Gastrocnemius medialis (tissue), 4 donors: Measurements from ENCODE around the gene ZRANB3.

Source experiments
- POLR2A ChIP-seq, 2 donors: fragments of 450-650 bp; IDR thresholded peaks; one replicate each; pipeline ENCODE4 v1.6.1; 2017; ENCODE audit warnings: antibody characterized with exemption in 2 of 2, mild to moderate bottlenecking in 2 of 2, moderate library complexity in 2 of 2
- TF ChIP-seq, protein P1 (sequence below), 5 experiments: fragments of 450-650 bp in 3 of 5; fragments of 200-600 bp in 2 of 5; sonication (generic) in 2 of 5; IDR thresholded peaks in 4 of 5; conservative IDR thresholded peaks in 1 of 5; 1 replicate in 4 of 5; 2 replicates in 1 of 5; pipeline ENCODE4 v1.5.1; 2016 to 2019; ENCODE audit warnings: antibody characterized with exemption in 5 of 5, mild to moderate bottlenecking in 3 of 5, moderate library complexity in 3 of 5

DNA sequence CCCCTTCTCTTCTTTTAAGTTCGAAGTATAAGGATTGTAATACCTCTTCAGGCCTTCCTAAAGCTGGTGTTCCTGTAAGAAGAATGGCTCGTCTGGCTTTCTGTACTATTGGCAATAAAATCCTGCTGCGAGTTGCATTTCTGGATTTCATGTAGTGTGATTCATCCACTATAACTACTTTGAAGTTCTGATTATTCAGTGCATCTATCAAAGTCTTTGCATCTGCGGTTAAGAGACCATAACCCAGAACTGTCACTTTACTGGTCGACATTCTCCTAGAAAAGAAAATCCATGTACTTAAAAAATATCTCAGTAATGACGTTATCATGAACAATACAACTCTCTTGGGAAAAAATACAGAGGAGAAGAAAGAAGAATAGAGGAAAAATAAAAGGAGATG is 181.1 kb downstream of the ZRANB3 start:
- TF ChIP-seq, protein P1, sequence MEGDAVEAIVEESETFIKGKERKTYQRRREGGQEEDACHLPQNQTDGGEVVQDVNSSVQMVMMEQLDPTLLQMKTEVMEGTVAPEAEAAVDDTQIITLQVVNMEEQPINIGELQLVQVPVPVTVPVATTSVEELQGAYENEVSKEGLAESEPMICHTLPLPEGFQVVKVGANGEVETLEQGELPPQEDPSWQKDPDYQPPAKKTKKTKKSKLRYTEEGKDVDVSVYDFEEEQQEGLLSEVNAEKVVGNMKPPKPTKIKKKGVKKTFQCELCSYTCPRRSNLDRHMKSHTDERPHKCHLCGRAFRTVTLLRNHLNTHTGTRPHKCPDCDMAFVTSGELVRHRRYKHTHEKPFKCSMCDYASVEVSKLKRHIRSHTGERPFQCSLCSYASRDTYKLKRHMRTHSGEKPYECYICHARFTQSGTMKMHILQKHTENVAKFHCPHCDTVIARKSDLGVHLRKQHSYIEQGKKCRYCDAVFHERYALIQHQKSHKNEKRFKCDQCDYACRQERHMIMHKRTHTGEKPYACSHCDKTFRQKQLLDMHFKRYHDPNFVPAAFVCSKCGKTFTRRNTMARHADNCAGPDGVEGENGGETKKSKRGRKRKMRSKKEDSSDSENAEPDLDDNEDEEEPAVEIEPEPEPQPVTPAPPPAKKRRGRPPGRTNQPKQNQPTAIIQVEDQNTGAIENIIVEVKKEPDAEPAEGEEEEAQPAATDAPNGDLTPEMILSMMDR (IDR thresholded peaks at IDR 0.05 in 4 of 5, conservative IDR thresholded peaks at IDR 0.05 in 1 of 5): no peak
- no peak for TF ChIP-seq POLR2A (IDR thresholded peaks at IDR 0.05)
